Astrocyte (in vitro differentiated cells and primary cell): Measurements from ENCODE around the gene HSPA14.

Experiments
- CTCF ChIP-seq: IDR thresholded peaks from 2 replicates; pipeline ENCODE4 v1.5.1; 2011; ENCODE audit warnings: low read depth, mild to moderate bottlenecking, inconsistent platforms, low read length, moderate library complexity; ENCODE audit not compliant: insufficient read depth
- EZH2 ChIP-seq: IDR thresholded peaks from 2 replicates; pipeline ENCODE4 v1.6.1; 2012; ENCODE audit warnings: mild to moderate bottlenecking, low read length, inconsistent platforms; ENCODE audit not compliant: insufficient read depth

GRCh38 chr10:14800397-14800796, 37.7 kb upstream of the HSPA14 start:
- no peak for TF ChIP-seq CTCF
- no peak for TF ChIP-seq EZH2
